ENCODE results near the gene TNS2. TPM values are rescaled to one million over a fixed set of nuclear protein-coding genes. Genes with fewer than 3 reads are reported as not detected.

Gene TNS2
- total and polyA plus RNA-seq, 2 of the 13 experiments (the other 11 are each of a cell fraction or from before 2014, with no cell fraction given), result 8.9 to 20.4 TPM

- TF ChIP-seq ZNF142 (CRISPR knock-in tag; IDR thresholded peaks at IDR 0.05), result no peak
- TF ChIP-seq HDAC2 (CRISPR knock-in tag; IDR thresholded peaks at IDR 0.05), result 0 out of 2 replicates have a peak, but pooled peaks have one; percentile 2
- TF ChIP-seq RARA (CRISPR knock-in tag; IDR thresholded peaks at IDR 0.05), result peak; percentile 100
- no peak for TF ChIP-seq GABPA (IDR thresholded peaks at IDR 0.05; ENCODE audit: low read depth, low read length)
- TF ChIP-seq GABPA (CRISPR knock-in tag; IDR thresholded peaks at IDR 0.05; ENCODE audit: low read depth), result peak; percentile 29; the same call in 1 of the 2 replicates
- peak; percentile 90 for TF ChIP-seq ESRRA (CRISPR knock-in tag; IDR thresholded peaks at IDR 0.05; ENCODE audit: low read depth)
- TF ChIP-seq SKI (IDR thresholded peaks at IDR 0.05; ENCODE audit: partially characterized antibody), result no peak
- TF ChIP-seq ZBTB4 (CRISPR knock-in tag; IDR thresholded peaks at IDR 0.05; ENCODE audit: borderline replicate concordance), result no peak
- TF ChIP-seq ELF1 (CRISPR knock-in tag; IDR thresholded peaks at IDR 0.05), result peak; percentile 21; the same call in 1 of the 2 replicates
- peak; percentile 52; the same call in 1 of the 2 replicates for TF ChIP-seq ZNF746 (CRISPR knock-in tag; IDR thresholded peaks at IDR 0.05)
- TF ChIP-seq MIER2 (CRISPR knock-in tag; IDR thresholded peaks at IDR 0.05), result no peak
- no peak for TF ChIP-seq HOXA5 (CRISPR knock-in tag; IDR thresholded peaks at IDR 0.05)
- TF ChIP-seq FOXO4 (CRISPR knock-in tag; conservative IDR thresholded peaks at IDR 0.05), result no peak
- TF ChIP-seq ZNF3 (CRISPR knock-in tag; IDR thresholded peaks at IDR 0.05), result no peak
- peak; percentile 57; the same call in 1 of the 2 replicates for TF ChIP-seq SP5 (CRISPR knock-in tag; IDR thresholded peaks at IDR 0.05; ENCODE audit: borderline replicate concordance, low read depth)
- TF ChIP-seq MYPOP (CRISPR knock-in tag; IDR thresholded peaks at IDR 0.05), result peak; percentile 43; the same call in 1 of the 2 replicates
- TF ChIP-seq POLR2G (IDR thresholded peaks at IDR 0.05; ENCODE audit: low read depth, low read length), result peak; percentile 39; the same call in 1 of the 2 replicates
- no peak for TF ChIP-seq ZFP90 (CRISPR knock-in tag; IDR thresholded peaks at IDR 0.05; ENCODE audit: borderline replicate concordance)
Observed at GRCh38 chr12:53099071-53099882, 49.4 kb downstream of the TNS2 start (continued).

Data from HepG2 (cell line).